HG03378 (cell line): Measurements from ENCODE around the gene PRRG4.
"Not testable (repeated sequence)": the region's sequence is repeated elsewhere in the genome, so short reads cannot be mapped to it uniquely, and the experiment has no call there.

Experiments
- ATAC-seq: cut with Tn5 transposase; IDR thresholded peaks from one replicate; pipeline ENCODE4 v1.9.1; 2021; ENCODE audit warnings: mild to moderate bottlenecking, moderate library complexity; ENCODE audit not compliant: unreplicated experiment

Gene PRRG4

GRCh38 chr11:32884770-32885384 is 55.1 kb downstream of the PRRG4 start:
- ATAC-seq: no peak

GRCh38 chr11:32885556-32885955 is 55.8 kb downstream of the PRRG4 start:
- no peak for ATAC-seq

- ATAC-seq: no peak
Measured at GRCh38 chr11:32886180-32886579, 56.5 kb downstream of the PRRG4 start.

DNA sequence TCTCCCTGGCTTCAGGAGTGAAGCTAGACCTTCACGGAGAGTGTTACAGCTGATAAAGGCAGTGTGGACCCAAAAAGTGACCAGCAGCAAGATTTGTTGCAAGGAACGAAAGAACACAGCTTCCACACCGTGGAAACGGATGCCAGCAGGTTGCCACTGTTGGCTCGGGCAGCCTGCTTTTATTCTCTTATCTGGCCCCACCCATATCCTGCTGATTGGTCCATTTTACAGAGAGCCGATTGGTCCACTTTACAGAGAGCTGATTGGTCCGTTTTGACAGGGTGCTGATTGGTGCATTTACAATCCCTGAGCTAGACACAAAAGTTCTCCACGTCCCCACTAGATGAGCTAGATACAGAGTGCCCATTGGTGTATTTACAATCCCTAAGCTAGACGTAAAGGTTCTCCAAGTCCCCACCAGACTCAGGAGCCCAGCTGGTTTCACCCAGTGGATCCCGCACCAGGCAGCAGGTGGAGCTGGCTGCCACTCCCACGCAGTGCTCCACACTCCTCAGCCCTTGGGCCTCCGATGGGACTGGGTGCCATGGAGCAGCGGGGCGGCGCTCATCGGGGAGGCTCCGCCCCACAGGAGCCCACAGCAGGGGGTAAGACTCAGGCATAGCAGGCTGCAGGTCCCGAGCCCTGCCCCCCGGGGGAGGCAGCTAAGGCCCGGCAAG is 58.1 kb downstream of the PRRG4 start:
- ATAC-seq: not testable (repeated sequence)

DNA sequence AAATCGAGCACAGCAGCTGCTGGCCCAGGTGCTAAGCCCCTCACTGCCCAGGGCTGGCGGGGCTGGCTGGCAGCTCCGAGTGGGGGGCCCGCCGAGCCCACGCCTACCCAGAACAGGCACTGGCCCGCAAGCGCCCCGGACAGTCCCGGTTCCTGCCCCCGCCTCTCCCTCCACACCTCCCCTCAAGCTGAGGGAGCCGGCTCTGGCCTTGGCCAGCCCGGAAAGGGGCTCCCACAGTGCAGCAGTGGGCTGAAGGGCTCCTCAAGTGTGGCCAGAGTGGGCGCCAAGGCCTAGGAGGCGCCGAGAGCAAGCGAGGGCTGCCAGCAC is 58.6 kb downstream of the PRRG4 start:
- not testable (repeated sequence) for ATAC-seq

- no peak for ATAC-seq
Measured at GRCh38 chr11:32888805-32889204, 59.1 kb downstream of the PRRG4 start.

GRCh38 chr11:32890843-32891656 is 61.3 kb downstream of the PRRG4 start:
- ATAC-seq: no peak

DNA sequence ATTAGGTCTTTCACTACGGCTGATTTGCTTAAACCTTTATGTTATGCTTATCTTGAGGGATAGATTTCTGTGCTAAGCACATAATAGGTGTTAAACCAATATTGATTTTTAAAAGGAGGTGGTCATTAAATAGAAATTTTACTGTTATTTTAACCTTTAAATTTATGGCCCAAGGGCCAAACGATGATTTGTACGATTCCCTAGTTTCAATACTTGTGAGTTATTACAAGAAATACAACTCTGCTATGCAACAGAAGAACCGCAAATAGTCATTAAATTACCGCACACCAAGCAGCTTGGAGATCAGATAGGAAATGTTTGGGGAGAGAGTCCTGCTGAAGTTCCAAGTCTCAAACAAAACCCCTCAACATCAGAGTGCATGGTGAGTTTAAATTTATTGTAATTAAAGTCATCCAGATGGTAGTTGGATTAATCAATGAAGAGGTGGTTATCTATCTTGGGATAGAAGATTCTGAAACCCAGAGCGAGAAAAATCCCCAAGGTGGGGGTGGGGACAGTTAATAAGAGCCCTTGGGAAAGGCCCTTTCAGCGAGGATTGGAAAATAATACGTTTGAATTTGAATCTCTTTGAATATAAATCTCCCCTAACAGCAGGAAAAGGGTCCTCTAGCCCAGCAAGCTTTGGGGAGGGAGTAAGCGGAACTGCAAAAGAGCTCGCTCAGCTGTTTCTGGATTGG is 62.1 kb downstream of the PRRG4 start:
- no peak for ATAC-seq

- ATAC-seq: no peak
Measured at GRCh38 chr11:32892355-32893092, 62.8 kb downstream of the PRRG4 start, which contains the start of gene QSER1. Gene QSER1, plus strand, starts transcription at chr11:32892811. Its CDS starts 315 bp downstream, at chr11:32893126.

DNA sequence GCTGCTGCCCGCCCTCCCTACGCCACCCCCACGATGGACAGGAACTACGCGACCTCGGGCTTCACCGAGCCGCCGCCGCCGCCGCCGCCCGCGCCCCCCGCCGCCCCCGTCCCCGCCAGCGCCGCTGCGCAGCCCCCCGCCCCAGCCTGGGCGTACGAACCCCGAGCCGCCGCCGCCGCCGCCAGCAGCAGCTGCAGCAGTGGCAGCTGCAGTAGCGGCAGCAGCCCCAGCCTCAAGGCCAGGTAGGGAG is 63.3 kb downstream of the PRRG4 start:
- ATAC-seq: no peak

DNA sequence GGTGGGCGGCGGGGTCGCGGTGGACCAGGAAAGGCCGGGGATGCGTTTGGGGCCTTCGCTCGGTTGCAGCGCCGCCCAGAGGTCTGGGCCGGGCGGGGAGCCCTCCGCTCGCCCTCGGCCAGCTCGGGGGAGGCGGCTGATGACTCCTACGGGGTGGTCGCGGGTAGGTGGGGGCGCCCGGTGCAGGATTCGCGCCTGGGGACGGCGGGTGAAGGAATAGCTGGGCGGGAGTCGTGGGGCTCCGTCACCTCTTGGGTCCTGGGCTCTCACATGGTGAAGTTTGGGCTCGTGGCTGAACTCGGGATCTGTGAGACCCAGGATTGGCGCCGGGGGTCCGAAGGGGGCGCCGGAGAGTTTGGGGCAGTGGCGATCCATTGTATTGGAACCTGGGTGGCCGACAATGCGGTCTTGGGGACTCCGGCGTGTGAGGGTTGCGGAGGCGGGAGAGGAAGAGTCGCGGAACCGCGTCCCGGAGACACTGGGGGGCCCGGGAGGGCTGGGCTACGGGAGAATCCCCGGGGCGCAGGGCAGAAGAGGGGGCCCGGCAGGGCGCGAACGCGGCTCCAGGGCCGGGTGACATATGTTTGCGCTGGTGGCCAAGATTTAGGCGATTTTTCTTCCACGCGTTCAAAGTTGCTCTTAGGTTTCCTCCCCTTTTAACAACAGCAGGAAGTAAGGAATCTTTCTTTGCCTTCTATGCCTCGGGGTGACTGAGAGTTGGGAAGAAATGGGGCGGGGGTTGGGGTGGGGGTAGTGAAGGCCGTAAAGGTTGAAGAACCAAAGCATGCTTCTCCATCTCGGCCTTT is 63.8 kb downstream of the PRRG4 start:
- peak; percentile 31 for ATAC-seq

DNA sequence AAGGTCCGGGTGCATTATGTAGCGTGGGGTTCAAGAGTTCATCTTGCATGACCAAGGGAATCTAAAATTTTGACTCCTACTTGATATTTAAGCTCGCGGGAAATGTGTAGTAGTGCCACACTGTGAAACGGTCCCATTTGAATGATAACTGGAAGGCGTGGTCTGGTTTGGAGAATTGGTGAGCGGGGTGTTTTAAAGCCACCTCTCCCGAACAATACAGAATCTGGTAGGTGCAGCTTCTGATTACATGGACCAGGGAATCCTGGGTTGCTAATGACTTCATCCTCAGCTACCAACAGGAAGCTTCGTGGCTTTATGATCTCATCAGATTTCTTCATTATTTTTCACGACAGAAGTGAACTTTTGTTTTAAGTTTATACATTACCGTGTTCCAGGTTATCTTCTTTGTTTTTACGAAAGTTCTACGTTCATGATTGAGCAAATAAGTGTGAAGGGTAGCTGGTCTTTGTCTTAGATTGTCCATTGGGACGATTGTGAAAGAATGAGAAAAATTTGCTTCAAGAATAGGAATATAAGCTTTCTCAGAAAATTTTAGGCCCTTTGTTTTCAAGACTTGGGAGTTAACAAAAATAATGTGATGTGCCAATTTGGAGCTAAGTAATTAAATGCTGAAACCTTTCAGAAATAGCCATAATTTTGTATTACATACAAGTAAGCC is 64.6 kb downstream of the PRRG4 start:
- peak; percentile 35 for ATAC-seq

DNA sequence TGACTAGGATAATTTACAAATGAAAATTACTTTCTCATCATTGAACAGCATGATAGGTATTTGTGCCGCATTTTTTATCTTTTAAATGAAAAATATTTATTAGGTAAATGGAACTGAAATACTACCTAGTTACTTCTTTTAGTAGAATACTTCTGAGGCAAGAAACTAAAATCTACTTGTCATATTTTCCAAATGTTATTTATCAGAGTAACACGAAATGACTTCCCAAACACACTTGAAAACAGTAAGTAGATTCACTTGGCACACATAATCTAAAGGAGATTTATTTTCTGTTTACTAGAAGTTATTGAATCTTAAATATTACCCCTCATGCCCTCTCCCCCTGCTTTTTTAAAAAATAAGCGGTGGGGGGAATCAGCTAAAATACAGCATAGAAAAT is 65.2 kb downstream of the PRRG4 start:
- no peak for ATAC-seq

GRCh38 chr11:32895471-32895870 is 65.7 kb downstream of the PRRG4 start:
- no peak for ATAC-seq

DNA sequence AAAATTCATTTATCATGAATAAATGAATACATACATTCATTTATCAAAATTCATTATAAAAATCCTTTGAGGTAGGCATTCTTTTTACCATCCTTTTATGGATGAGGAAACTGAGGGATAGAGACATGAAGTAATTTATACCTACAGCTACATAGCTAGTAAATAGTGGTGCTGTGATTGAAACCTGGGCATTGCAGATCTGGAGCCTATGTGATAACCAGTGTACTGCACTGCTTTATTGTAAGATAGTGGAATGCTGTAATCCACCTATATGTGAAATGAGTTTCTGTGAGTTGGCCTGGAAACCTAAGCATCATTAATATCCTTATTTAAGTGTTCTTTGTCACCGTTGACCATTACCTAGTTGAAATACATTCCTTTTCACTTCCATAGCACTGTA is 67.4 kb downstream of the PRRG4 start:
- no peak for ATAC-seq

DNA sequence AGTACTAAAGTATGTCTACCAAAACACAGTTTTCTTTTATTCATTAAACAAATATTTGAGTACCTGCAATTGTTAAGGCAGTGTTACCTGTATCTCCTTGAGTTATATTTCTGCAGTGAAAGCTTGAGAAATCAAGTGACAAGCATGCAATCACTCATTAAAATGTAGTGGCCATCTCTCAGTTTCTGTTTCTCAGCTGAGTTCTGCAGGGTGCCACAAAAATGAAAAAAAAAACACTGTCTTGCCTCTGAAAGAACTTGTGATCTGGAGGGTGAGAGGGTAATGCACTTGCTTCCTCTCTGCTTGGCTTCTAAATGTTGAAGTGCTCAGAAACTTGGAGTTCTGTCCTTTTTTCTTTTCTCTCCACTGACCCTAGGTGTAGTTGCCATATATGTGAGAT is 69.7 kb downstream of the PRRG4 start:
- peak; percentile 51 for ATAC-seq

DNA sequence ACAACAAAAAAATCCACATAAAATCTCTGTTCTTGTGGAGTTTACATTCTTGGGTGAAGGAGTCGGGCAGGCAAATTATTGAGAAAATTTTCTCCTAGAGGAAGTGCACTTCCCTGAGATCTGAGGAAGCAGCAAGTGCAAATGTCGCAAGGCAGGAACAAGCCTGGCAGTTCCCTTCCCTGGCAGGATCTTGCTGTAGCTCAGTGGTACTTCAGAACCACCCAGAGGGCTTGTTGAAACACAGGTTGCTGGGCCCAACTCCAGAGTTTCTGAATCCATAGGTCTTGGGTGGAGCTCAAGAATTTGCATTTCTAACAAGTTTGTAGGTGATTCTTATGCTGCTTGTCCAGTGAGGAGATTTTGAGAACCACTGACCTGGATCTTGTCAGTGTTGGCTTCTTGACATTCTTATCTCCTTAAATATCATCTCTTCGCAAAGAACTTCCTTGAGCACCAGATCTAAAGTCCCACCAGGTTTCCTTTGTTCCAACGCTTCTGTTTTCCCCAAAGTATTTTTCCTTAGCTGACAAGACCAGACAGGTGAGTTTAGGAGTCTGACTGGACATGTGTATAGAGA is 72.5 kb downstream of the PRRG4 start:
- ATAC-seq: no peak

GRCh38 chr11:32905028-32905667 is 75.4 kb downstream of the PRRG4 start:
- ATAC-seq: no peak
